Measurements from ENCODE around the gene AFM.

Gene AFM

DNA sequence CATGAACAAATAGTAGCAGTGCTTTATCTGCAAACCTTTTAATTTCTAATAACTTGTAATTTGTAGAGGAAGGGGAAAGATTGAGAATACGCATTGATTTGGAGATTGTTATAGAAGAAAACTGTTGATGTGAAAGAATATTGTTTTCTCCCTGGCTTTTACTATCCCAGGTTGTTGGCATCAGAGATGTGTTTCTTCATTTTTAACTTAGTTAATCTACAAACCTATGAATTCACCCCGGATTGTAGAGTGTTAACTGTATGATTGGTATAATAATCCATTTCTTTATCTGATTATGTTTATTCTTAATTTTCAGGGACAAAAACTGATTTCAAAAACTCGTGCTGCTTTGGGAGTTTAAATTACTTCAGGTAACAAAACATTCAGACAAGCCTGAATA lies 26.6 kb upstream of the AFM start:
- ChIA-PET POLR2A (no interaction called here), CTCF (no interaction called here)
- DNase-seq (ENCODE audit: extremely low spot score) = no peak
- TF ChIP-seq, protein P1, sequence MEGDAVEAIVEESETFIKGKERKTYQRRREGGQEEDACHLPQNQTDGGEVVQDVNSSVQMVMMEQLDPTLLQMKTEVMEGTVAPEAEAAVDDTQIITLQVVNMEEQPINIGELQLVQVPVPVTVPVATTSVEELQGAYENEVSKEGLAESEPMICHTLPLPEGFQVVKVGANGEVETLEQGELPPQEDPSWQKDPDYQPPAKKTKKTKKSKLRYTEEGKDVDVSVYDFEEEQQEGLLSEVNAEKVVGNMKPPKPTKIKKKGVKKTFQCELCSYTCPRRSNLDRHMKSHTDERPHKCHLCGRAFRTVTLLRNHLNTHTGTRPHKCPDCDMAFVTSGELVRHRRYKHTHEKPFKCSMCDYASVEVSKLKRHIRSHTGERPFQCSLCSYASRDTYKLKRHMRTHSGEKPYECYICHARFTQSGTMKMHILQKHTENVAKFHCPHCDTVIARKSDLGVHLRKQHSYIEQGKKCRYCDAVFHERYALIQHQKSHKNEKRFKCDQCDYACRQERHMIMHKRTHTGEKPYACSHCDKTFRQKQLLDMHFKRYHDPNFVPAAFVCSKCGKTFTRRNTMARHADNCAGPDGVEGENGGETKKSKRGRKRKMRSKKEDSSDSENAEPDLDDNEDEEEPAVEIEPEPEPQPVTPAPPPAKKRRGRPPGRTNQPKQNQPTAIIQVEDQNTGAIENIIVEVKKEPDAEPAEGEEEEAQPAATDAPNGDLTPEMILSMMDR (IDR thresholded peaks at IDR 0.05; ENCODE audit: control extremely low read depth, extremely low read depth, low read depth, missing control alignments) = no peak

DNA sequence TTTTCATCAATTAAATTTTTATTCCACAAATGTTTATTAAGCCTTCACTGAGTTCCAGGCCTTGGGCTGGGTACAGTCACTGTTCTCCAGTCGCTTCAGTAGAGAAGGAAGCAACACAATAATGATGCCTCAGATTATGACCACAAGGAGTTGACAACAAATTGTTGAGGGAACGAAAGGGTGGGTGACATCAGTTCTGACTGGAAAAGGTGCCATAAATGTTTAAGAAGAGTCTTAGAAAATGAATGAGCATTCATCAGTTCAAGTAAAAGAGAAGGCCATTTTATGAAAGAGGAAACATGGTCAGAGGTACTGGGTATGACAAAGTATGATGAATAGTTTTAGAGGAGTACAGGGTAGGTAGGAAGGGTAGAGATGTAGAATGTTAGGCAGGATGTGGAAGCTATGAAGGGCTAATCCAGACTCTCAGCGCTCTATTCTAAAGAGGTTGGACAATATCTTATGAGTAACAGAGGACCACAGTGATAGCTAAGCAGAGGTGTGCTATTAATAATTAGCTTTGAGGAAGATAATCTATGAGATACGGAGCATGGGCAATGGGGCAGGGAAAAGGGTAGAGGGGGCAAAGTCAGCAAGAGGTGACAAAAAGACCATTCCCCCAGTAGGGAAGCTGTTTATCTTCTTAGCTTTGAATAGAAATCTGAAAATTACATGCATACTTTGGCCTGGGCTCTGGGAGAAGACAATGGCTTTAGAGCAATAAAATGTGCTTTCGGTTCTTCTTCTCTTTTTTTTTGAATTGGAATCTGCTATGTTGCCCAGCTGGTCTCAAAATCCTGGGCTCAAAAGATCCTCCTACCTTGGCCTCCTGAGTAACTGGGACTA lies 25.1 kb upstream of the AFM start:
- DNase-seq (ENCODE audit: extremely low spot score) = no peak
- ChIA-PET CTCF (interaction anchor here (0.9 to 3.9 kb wide), 2 partner anchors 10 to 678 kb away, joined by 3 to 23 read pairs; no protein-coding TSS in a partner anchor), POLR2A (no interaction called here)
- TF ChIP-seq, protein P1 (IDR thresholded peaks at IDR 0.05; ENCODE audit: control extremely low read depth, extremely low read depth, low read depth, missing control alignments) = no peak

DNA sequence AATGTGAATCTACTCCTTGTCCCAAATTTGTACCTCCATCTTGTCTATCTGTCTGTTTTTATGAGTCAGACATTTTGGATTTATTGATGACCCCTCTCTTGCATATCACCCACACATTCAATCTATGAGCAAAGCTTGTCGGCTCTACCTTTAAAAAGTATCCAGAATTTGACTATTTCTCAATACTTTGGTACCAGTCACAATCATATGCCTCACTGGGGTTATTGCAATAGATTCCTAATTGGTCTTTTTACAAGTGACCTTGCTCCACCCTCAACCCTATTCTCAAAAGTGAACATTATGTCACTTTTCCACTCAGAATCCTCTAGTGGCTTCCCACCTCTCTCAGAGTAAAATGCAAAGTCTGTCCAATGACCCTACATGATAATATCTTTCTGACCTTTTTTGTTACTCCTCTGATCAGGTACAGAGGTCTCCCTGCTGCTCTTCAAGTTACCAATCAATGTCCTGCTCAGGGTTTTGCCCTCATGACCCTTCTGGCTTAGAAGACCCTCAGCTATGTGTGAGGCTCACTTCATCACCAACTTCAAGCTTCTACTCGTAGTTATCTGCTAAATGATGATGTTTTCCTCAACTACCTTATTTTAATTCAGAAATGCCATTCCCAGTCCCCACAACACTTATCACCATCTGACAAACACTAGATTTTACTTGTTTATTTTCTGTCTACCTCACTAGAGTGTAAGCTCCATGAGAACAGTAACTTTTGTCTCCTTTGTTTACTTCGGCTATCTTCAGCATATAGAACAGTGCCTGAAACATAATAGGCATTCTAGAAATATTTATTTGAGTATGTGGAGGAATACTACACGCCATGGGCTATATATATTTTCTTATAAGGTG lies 23.1 kb upstream of the AFM start:
- ChIA-PET POLR2A (interaction anchor here (0.6 kb wide), 1 partner anchor 986 kb away, joined by 3 read pairs; no protein-coding TSS in a partner anchor), CTCF (interaction anchor here (0.9 to 3.9 kb wide), 4 partner anchors 8 to 20 kb away, joined by 3 to 23 read pairs (median 4); no protein-coding TSS in a partner anchor)
- TF ChIP-seq, protein P1 (IDR thresholded peaks at IDR 0.05; ENCODE audit: control extremely low read depth, extremely low read depth, low read depth, missing control alignments) = no peak
- no peak for DNase-seq (ENCODE audit: extremely low spot score)

DNA sequence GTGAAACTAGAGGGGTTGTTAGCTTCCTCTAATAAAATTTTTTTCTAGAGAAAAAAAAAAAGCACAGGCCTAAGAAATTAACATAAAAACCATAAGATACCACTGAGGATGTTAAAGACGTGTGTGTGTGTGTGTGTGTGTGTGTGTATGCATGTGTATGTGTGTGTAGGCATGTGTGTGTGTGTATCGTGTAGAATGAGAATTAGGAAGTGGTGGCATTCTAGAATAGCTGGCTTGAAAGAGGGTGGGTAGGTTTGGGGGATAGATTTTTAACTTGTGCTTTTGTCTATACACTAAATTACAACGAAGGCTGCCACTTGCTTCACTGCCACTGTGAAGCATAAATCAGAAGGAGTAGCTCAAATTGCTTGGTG lies 22.5 kb upstream of the AFM start:
- CTCF ChIA-PET = interaction anchor here (0.9 to 3.9 kb wide), 5 partner anchors 9 to 19 kb away, joined by 3 to 23 read pairs (median 3); no protein-coding TSS in a partner anchor
- no peak for DNase-seq (ENCODE audit: extremely low spot score)
- TF ChIP-seq, protein P1 (IDR thresholded peaks at IDR 0.05; ENCODE audit: control extremely low read depth, extremely low read depth, low read depth, missing control alignments) = no peak
- POLR2A ChIA-PET = interaction anchor here (0.6 kb wide), 1 partner anchor 986 kb away, joined by 3 read pairs; no protein-coding TSS in a partner anchor

DNA sequence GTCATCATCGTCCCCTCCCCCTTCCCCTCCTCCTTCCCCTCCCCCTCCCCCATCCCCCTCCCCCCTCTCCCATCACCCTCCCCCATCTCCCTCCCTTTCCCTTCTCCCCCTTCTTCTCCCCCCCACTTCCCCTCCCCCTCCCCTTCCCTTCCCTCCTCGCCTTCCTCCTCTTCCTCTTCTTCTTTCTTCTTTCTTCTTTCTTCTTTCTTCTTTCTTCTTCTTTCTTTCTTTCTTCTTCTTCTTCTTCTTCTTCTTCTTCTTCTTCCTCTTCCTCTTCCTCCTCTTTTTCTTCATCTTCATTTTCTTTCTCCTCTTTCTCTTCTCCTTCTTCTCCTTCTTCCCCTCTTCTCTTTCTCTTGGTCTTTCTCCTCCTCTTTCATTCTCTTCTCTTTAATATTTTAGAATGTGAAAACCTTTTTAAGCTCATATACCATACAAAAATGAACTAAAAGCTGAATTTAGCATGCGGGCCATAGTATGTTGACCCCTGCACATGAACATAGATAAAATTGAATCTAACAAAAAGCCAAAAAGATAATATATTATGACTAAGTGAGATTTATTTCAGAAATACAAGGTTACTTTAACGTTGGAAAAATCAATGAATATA lies 20.5 kb upstream of the AFM start:
- no peak for DNase-seq (ENCODE audit: extremely low spot score)
- POLR2A ChIA-PET = no interaction called here
- TF ChIP-seq, protein P1 (IDR thresholded peaks at IDR 0.05; ENCODE audit: control extremely low read depth, extremely low read depth, low read depth, missing control alignments) = no peak
- CTCF ChIA-PET = interaction anchor here (2.6 kb wide), 1 partner anchor 15 kb away, joined by 8 read pairs; no protein-coding TSS in a partner anchor

DNA sequence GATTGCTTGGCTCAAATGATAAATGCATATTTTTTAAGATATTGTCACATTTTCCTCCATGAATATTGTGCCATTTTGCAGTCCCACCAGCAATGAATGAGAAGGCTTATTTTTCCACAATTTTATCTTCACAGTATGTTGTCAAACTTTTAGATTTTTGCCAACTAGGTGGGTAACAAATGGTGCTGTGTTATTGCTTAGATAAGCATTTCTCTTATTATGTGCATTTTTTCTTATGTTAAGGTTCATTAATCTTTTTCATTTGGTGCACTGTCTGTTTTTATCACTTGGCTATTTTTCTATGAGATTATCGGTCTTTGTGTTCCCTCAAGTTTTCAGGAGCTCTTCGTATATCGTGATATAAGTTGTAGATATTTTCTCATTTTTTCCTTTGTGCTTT lies 13.4 kb upstream of the AFM start:
- ChIA-PET POLR2A (no interaction called here), CTCF (interaction anchor here (0.6 to 1.9 kb wide), 3 partner anchors 9 to 39 kb away, joined by 3 to 5 read pairs (median 3); no protein-coding TSS in a partner anchor)
- TF ChIP-seq, protein P1 (IDR thresholded peaks at IDR 0.05; ENCODE audit: control extremely low read depth, extremely low read depth, low read depth, missing control alignments) = no peak
- DNase-seq (ENCODE audit: extremely low spot score) = no peak

Data from GM10248 (cell line).